ENCODE results near the gene BCAR1. TPM values are rescaled to one million over a fixed set of nuclear protein-coding genes. Genes with fewer than 3 reads are reported as not detected.

The BCAR1 gene
- polyA plus RNA-seq, 1 donor (not counting 4 experiments of a cell fraction or from before 2014, with no cell fraction given): 17.8 TPM

- TF ChIP-seq EZH2 (IDR thresholded peaks at IDR 0.05; ENCODE audit: low read length) (no peak), CTCF (optimal IDR thresholded peaks at IDR 0.05 in 1 of 3, IDR thresholded peaks at IDR 0.05 in 1 of 3, conservative IDR thresholded peaks at IDR 0.05 in 1 of 3; ENCODE audit: extremely low read depth in 1 of 3, insufficient read depth in 2 of 3, low read length in 3 of 3) (no peak)
- no peak overlapping the region for H3K4me2 ChIP-seq (ENCODE audit: control insufficient read depth, extremely low read depth, insufficient read depth, low read depth, low read length)
- FAIRE-seq (no peak), DNase-seq (ENCODE audit: low read depth, low spot score) (no peak)
- peaks cover 5% of the 10 kb centered on the region for H3K27me3 ChIP-seq (ENCODE audit: control insufficient read depth, extremely low read depth, insufficient read depth, low read length)
- H3K79me2 ChIP-seq (ENCODE audit: control insufficient read depth, insufficient read depth, low read length): no peaks in the 10 kb centered on the region
- H3K27ac ChIP-seq (ENCODE audit: control insufficient read depth, insufficient read depth, low read length): no peak overlapping the region
- no peaks in the 10 kb centered on the region for H4K20me1 ChIP-seq (ENCODE audit: control insufficient read depth, extremely low read depth, insufficient read depth, low read length)
- dilution Hi-C loops (cut with MboI; ENCODE audit: extremely low pct_ligation_motif_present, low sequenced_read_pairs): no loop called here
- H3K9me3 ChIP-seq (ENCODE audit: control insufficient read depth, low read depth, low read length): no peaks in the 10 kb centered on the region
- no peak overlapping the region for H3K4me3 ChIP-seq (ENCODE audit: control insufficient read depth in 2 of 3, extremely low read depth in 1 of 3, insufficient read depth in 2 of 3, low read depth in 1 of 3, low read length in 3 of 3)
- no peaks in the 10 kb centered on the region for H3K9me1 ChIP-seq (ENCODE audit: control insufficient read depth, extremely low read depth, insufficient read depth, low read length)
- no peak overlapping the region for H2AFZ ChIP-seq (ENCODE audit: control insufficient read depth, low read length)
- no peaks in the 10 kb centered on the region for H3K4me1 ChIP-seq (ENCODE audit: control insufficient read depth, extremely low read depth, insufficient read depth, low read length)
- H3K36me3 ChIP-seq (ENCODE audit: control insufficient read depth in 2 of 2, extremely low read depth in 1 of 2, insufficient read depth in 2 of 2, low read length in 2 of 2): no peaks in the 10 kb centered on the region
- H3K9ac ChIP-seq (ENCODE audit: control insufficient read depth, extremely low read depth, insufficient read depth, low read length): no peak overlapping the region
Measured at GRCh38 chr16:75189638-75190245, 61.7 kb downstream of the BCAR1 start.

GRCh38 chr16:75188832-75189477 is 62.5 kb downstream of the BCAR1 start:
- H4K20me1 ChIP-seq (ENCODE audit: control insufficient read depth, extremely low read depth, insufficient read depth, low read length): no peaks in the 10 kb centered on the region
- no peak overlapping the region for H3K4me3 ChIP-seq (ENCODE audit: control insufficient read depth in 2 of 3, extremely low read depth in 1 of 3, insufficient read depth in 2 of 3, low read depth in 1 of 3, low read length in 3 of 3)
- no peaks in the 10 kb centered on the region for H3K79me2 ChIP-seq (ENCODE audit: control insufficient read depth, insufficient read depth, low read length)
- H2AFZ ChIP-seq (ENCODE audit: control insufficient read depth, low read length): no peak overlapping the region
- TF ChIP-seq EZH2 (IDR thresholded peaks at IDR 0.05; ENCODE audit: low read length): no peak
- TF ChIP-seq CTCF (optimal IDR thresholded peaks at IDR 0.05 in 1 of 3, IDR thresholded peaks at IDR 0.05 in 1 of 3, conservative IDR thresholded peaks at IDR 0.05 in 1 of 3; ENCODE audit: extremely low read depth in 1 of 3, insufficient read depth in 2 of 3, low read length in 3 of 3): no peak
- no peak overlapping the region for H3K4me2 ChIP-seq (ENCODE audit: control insufficient read depth, extremely low read depth, insufficient read depth, low read depth, low read length)
- no peaks in the 10 kb centered on the region for H3K9me3 ChIP-seq (ENCODE audit: control insufficient read depth, low read depth, low read length)
- H3K36me3 ChIP-seq (ENCODE audit: control insufficient read depth in 2 of 2, extremely low read depth in 1 of 2, insufficient read depth in 2 of 2, low read length in 2 of 2): no peaks in the 10 kb centered on the region
- no peak for FAIRE-seq
- no peak for DNase-seq (ENCODE audit: low read depth, low spot score)
- no peaks in the 10 kb centered on the region for H3K9me1 ChIP-seq (ENCODE audit: control insufficient read depth, extremely low read depth, insufficient read depth, low read length)
- dilution Hi-C loops (cut with MboI; ENCODE audit: extremely low pct_ligation_motif_present, low sequenced_read_pairs): no loop called here
- no peaks in the 10 kb centered on the region for H3K4me1 ChIP-seq (ENCODE audit: control insufficient read depth, extremely low read depth, insufficient read depth, low read length)
- peaks cover 5% of the 10 kb centered on the region for H3K27me3 ChIP-seq (ENCODE audit: control insufficient read depth, extremely low read depth, insufficient read depth, low read length)
- H3K27ac ChIP-seq (ENCODE audit: control insufficient read depth, insufficient read depth, low read length): no peak overlapping the region
- no peak overlapping the region for H3K9ac ChIP-seq (ENCODE audit: control insufficient read depth, extremely low read depth, insufficient read depth, low read length)

Measured in keratinocyte (primary cell).